Dermis blood vessel endothelial cell (primary cell): ENCODE results near the gene YIPF3. TPM values are rescaled to one million over a fixed set of nuclear protein-coding genes. Genes with fewer than 3 reads are reported as not detected.
A peak's percentile ranks its signal among the peaks of the same experiment; 100 is the strongest.
"Not testable (repeated sequence)": the region's sequence is repeated elsewhere in the genome, so short reads cannot be mapped to it uniquely, and the experiment has no call there.

Experiments used
- DNase-seq: peaks from one replicate; pipeline ENCODE4 v3.0.0; 2010
- total RNA-seq: library from RNA; depleted of rRNA; stranded (reverse); fragments of >200 nt; gene quantifications from 2 replicates; pipeline ENCODE4 v1.2.3, GENCODE V29; 2014

YIPF3 gene
- total RNA-seq, result 135 and 149 TPM in 2 replicates

GRCh38 chr6:43516697-43517504 lies at the start of gene YIPF3, which contains the start of gene POLR1C:
TSS of gene YIPF3 (minus strand) at chr6:43516926. CDS start at chr6:43516807, 119 bp downstream.
TSS of gene POLR1C (plus strand) at chr6:43517089. CDS start at chr6:43517110, 21 bp downstream.
- DNase-seq, result peak; percentile 99

GRCh38 chr6:43559328-43559727 lies 42.6 kb upstream of the YIPF3 start:
- no peak for DNase-seq

- DNase-seq, result not testable (repeated sequence)
Observed at GRCh38 chr6:43557620-43558019, 40.9 kb upstream of the YIPF3 start.

- no peak for DNase-seq
Observed at GRCh38 chr6:43547222-43547621, 30.5 kb upstream of the YIPF3 start.

GRCh38 chr6:43544461-43544860 lies 27.7 kb upstream of the YIPF3 start:
- DNase-seq, result no peak

- DNase-seq, result no peak
Observed at GRCh38 chr6:43541774-43542471, 25.2 kb upstream of the YIPF3 start.

GRCh38 chr6:43540507-43540906 lies 23.8 kb upstream of the YIPF3 start:
- no peak for DNase-seq

GRCh38 chr6:43539409-43539808 lies 22.7 kb upstream of the YIPF3 start:
- DNase-seq, result not testable (repeated sequence)

GRCh38 chr6:43538986-43539385 lies 22.3 kb upstream of the YIPF3 start:
- DNase-seq, result not testable (repeated sequence)

GRCh38 chr6:43532201-43532600 lies 15.5 kb upstream of the YIPF3 start:
- no peak for DNase-seq

- DNase-seq, result no peak
Observed at GRCh38 chr6:43524483-43524961, 7.8 kb upstream of the YIPF3 start.

GRCh38 chr6:43523284-43523683 lies 6.6 kb upstream of the YIPF3 start:
- no peak for DNase-seq

GRCh38 chr6:43522547-43523261 lies 6.0 kb upstream of the YIPF3 start:
- DNase-seq, result no peak

- DNase-seq, result no peak
Observed at GRCh38 chr6:43521836-43522235, 5.1 kb upstream of the YIPF3 start.

GRCh38 chr6:43520097-43520496 lies 3.4 kb upstream of the YIPF3 start:
- no peak for DNase-seq

- peak; percentile 32 for DNase-seq
Observed at GRCh38 chr6:43517505-43518357, 1.0 kb upstream of the YIPF3 start.

- no peak for DNase-seq
Observed at GRCh38 chr6:43516367-43516696, 394 bp downstream of the YIPF3 start.

- no peak for DNase-seq
Observed at GRCh38 chr6:43515808-43516207, 918 bp downstream of the YIPF3 start.

- no peak for DNase-seq
Observed at GRCh38 chr6:43511824-43512415, 4.8 kb downstream of the YIPF3 start.

GRCh38 chr6:43510827-43511163 lies 5.9 kb downstream of the YIPF3 start:
- no peak for DNase-seq

GRCh38 chr6:43509984-43510826 lies 6.5 kb downstream of the YIPF3 start, which contains the start of gene LRRC73:
TSS of gene LRRC73 (minus strand) at chr6:43510346. CDS start at chr6:43509785, 561 bp downstream.
- peak; percentile 87 for DNase-seq
